Measurements from ENCODE around the gene ITGA5. TPM values are rescaled to one million over a fixed set of nuclear protein-coding genes. Genes with fewer than 3 reads are reported as not detected.
A peak's percentile ranks its signal among the peaks of the same experiment; 100 is the strongest.

Gene ITGA5
- total RNA-seq: 98.4 and 100 TPM in 2 replicates
- long read RNA-seq, full-length matches to known transcripts: 1 of 10 reads
- long read RNA-seq, partial matches to known transcripts: 4 of 10 reads
- long read RNA-seq, other reads (novel, unspliced or antisense): 5 of 10 reads

- TF ChIP-seq CTCF (IDR thresholded peaks at IDR 0.05): no peak
- Mint-ChIP-seq H3K27me3 (ENCODE audit: unreplicated experiment) (no peaks in the 10 kb centered on the region), H3K4me1 (ENCODE audit: unreplicated experiment) (peaks cover 49% of the 10 kb centered on the region), H3K27ac (ENCODE audit: unreplicated experiment) (peak within 1 kb of the TSS; percentile 92), H3K9me3 (ENCODE audit: unreplicated experiment) (no peaks in the 10 kb centered on the region), H3K36me3 (ENCODE audit: unreplicated experiment) (no peaks in the 10 kb centered on the region), H3K4me3 (ENCODE audit: unreplicated experiment) (peak within 1 kb of the TSS; percentile 91)
- no peak for DNase-seq (ENCODE audit: extremely low spot score, unreplicated experiment)
These were observed at the start of gene ITGA5 for GRCh38 chr12:54419088-54419887. ITGA5 (minus strand) TSS chr12:54419266; CDS start chr12:54419198, 68 bp downstream.

GRCh38 chr12:54465857-54466523 is 46.9 kb upstream of the ITGA5 start:
- H3K36me3 Mint-ChIP-seq (ENCODE audit: unreplicated experiment): no peaks in the 10 kb centered on the region
- peaks cover 69% of the 10 kb centered on the region for H3K27me3 Mint-ChIP-seq (ENCODE audit: unreplicated experiment)
- no peak overlapping the region for H3K4me3 Mint-ChIP-seq (ENCODE audit: unreplicated experiment)
- TF ChIP-seq CTCF (IDR thresholded peaks at IDR 0.05): no peak
- no peaks in the 10 kb centered on the region for H3K4me1 Mint-ChIP-seq (ENCODE audit: unreplicated experiment)
- H3K27ac Mint-ChIP-seq (ENCODE audit: unreplicated experiment): no peak overlapping the region
- DNase-seq (ENCODE audit: extremely low spot score, unreplicated experiment): no peak
- H3K9me3 Mint-ChIP-seq (ENCODE audit: unreplicated experiment): no peaks in the 10 kb centered on the region

GRCh38 chr12:54463484-54463883 is 44.4 kb upstream of the ITGA5 start:
- DNase-seq (ENCODE audit: extremely low spot score, unreplicated experiment): no peak
- H3K4me3 Mint-ChIP-seq (ENCODE audit: unreplicated experiment): no peak overlapping the region
- no peaks in the 10 kb centered on the region for H3K9me3 Mint-ChIP-seq (ENCODE audit: unreplicated experiment)
- H3K27me3 Mint-ChIP-seq (ENCODE audit: unreplicated experiment): peaks cover 72% of the 10 kb centered on the region
- H3K27ac Mint-ChIP-seq (ENCODE audit: unreplicated experiment): no peak overlapping the region
- no peaks in the 10 kb centered on the region for H3K36me3 Mint-ChIP-seq (ENCODE audit: unreplicated experiment)
- TF ChIP-seq CTCF (IDR thresholded peaks at IDR 0.05): no peak
- H3K4me1 Mint-ChIP-seq (ENCODE audit: unreplicated experiment): peaks cover 5% of the 10 kb centered on the region

GRCh38 chr12:54463034-54463433 is 44.0 kb upstream of the ITGA5 start:
- TF ChIP-seq CTCF (IDR thresholded peaks at IDR 0.05): no peak
- peaks cover 5% of the 10 kb centered on the region for H3K4me1 Mint-ChIP-seq (ENCODE audit: unreplicated experiment)
- no peak overlapping the region for H3K27ac Mint-ChIP-seq (ENCODE audit: unreplicated experiment)
- H3K9me3 Mint-ChIP-seq (ENCODE audit: unreplicated experiment): no peaks in the 10 kb centered on the region
- H3K36me3 Mint-ChIP-seq (ENCODE audit: unreplicated experiment): no peaks in the 10 kb centered on the region
- no peak overlapping the region for H3K4me3 Mint-ChIP-seq (ENCODE audit: unreplicated experiment)
- peaks cover 70% of the 10 kb centered on the region for H3K27me3 Mint-ChIP-seq (ENCODE audit: unreplicated experiment)
- no peak for DNase-seq (ENCODE audit: extremely low spot score, unreplicated experiment)

GRCh38 chr12:54460317-54460923 is 41.4 kb upstream of the ITGA5 start:
- Mint-ChIP-seq H3K27ac (ENCODE audit: unreplicated experiment) (no peak overlapping the region), H3K27me3 (ENCODE audit: unreplicated experiment) (peaks cover 77% of the 10 kb centered on the region), H3K4me1 (ENCODE audit: unreplicated experiment) (peaks cover 5% of the 10 kb centered on the region), H3K4me3 (ENCODE audit: unreplicated experiment) (no peak overlapping the region), H3K9me3 (ENCODE audit: unreplicated experiment) (no peaks in the 10 kb centered on the region), H3K36me3 (ENCODE audit: unreplicated experiment) (no peaks in the 10 kb centered on the region)
- no peak for DNase-seq (ENCODE audit: extremely low spot score, unreplicated experiment)
- TF ChIP-seq CTCF (IDR thresholded peaks at IDR 0.05): no peak

Data from osteocyte (in vitro differentiated cells).